Loucy (cell line): ENCODE data around the gene CIITA.

Experiments used
- H2AFZ ChIP-seq: fragments of 200-600 bp; sonication (generic); 2 replicates; pipeline ENCODE4 v1.6.0; 2016; ENCODE audit warnings: antibody characterized with exemption, mild to moderate bottlenecking, low read length, moderate library complexity
- H3F3A ChIP-seq: fragments of 200-600 bp; 2 replicates; pipeline ENCODE4 v1.6.0; 2016; ENCODE audit warnings: antibody characterized with exemption, low read depth, mild to moderate bottlenecking
- H3K27me3 ChIP-seq: fragments of 200-600 bp; sonication (generic); 2 replicates; pipeline ENCODE4 v1.6.1; 2014; ENCODE audit warnings: low read length, mild to moderate bottlenecking; ENCODE audit not compliant: insufficient read depth, poor library complexity, severe bottlenecking
- H3K36me3 ChIP-seq: fragments of 200-600 bp; sonication (generic); 2 replicates; pipeline ENCODE4 v1.6.1; 2016; ENCODE audit warnings: low read length; ENCODE audit not compliant: insufficient read depth
- H3K4me1 ChIP-seq: fragments of 200-600 bp; sonication (generic); 2 replicates; pipeline ENCODE4 v1.5.1; 2014; ENCODE audit warnings: low read length, mild to moderate bottlenecking; ENCODE audit not compliant: insufficient read depth, poor library complexity, severe bottlenecking
- H3K4me2 ChIP-seq: fragments of 200-600 bp; sonication (generic); 2 replicates; pipeline ENCODE4 v1.6.0; 2014; ENCODE audit warnings: antibody characterized with exemption, low read length, low read depth, mild to moderate bottlenecking; ENCODE audit not compliant: poor library complexity, severe bottlenecking
- H3K4me3 ChIP-seq: fragments of 200-600 bp; sonication (generic); 2 replicates; pipeline ENCODE4 v1.5.1; 2014; ENCODE audit warnings: low read length, mild to moderate bottlenecking, mixed read lengths; ENCODE audit not compliant: poor library complexity, severe bottlenecking
- H3K79me2 ChIP-seq: fragments of 200-600 bp; sonication (generic); 2 replicates; pipeline ENCODE4 v1.6.1; 2014; ENCODE audit warnings: low read length; ENCODE audit not compliant: insufficient read depth
- H3K9ac ChIP-seq: fragments of 200-600 bp; sonication (generic); 2 replicates; pipeline ENCODE4 v1.6.0; 2014; ENCODE audit warnings: mild to moderate bottlenecking, low read depth, low read length, moderate library complexity; ENCODE audit not compliant: poor library complexity, severe bottlenecking
- H3K9me2 ChIP-seq: fragments of 200-600 bp; sonication (generic); replicated peaks from 2 replicates; pipeline ENCODE4 v1.6.1; 2016; ENCODE audit warnings: low read depth, low read length, mixed read lengths
- H3K9me3 ChIP-seq: fragments of 200-600 bp; sonication (generic); 2 replicates; pipeline ENCODE4 v1.6.1; 2014; ENCODE audit warnings: mild to moderate bottlenecking, antibody characterized with exemption, low read length, low read depth; ENCODE audit not compliant: insufficient read depth
- H4K20me1 ChIP-seq: fragments of 200-600 bp; sonication (generic); 2 replicates; pipeline ENCODE4 v1.6.0; 2014; ENCODE audit warnings: antibody characterized with exemption, low read length, mild to moderate bottlenecking; ENCODE audit not compliant: insufficient read depth, poor library complexity, severe bottlenecking
- EZH2phosphoT487 ChIP-seq: fragments of 200-600 bp; IDR thresholded peaks from 2 replicates; pipeline ENCODE4 v1.6.1; 2018; ENCODE audit warnings: antibody characterized with exemption, mild to moderate bottlenecking, moderate library complexity, borderline replicate concordance
- TF ChIP-seq, protein P1 (sequence below): fragments of 200-600 bp; sonication (generic); conservative IDR thresholded peaks from 2 replicates; pipeline ENCODE4 v1.5.1; 2014; ENCODE audit warnings: mild to moderate bottlenecking, antibody characterized with exemption, low read length

Gene CIITA

DNA sequence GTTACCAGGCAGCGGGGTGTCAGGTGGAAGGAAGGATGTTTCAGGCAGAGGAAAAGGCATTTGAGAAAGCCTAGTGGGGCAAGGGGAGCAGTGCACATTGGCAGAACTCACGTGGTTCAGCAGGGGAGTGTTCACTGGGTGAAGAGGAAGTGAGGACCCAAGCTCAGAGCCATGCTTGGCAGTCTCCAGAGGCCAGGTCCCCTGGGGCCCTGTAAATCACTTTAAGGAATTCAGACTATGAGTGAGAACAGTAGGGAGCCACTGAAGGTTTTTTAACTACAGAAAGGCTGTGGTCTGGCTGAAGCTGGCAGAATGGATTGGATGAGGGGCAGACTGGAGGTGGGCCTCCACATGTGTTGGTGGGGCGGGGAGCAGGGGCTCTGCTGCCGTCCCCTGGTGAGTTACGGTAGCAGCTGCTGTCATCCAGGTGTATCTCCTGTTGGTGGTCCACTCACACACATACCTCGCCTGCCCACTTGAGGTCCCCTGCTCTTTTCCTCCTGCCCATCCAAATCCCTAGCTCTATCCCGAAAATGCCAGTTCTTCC lies 72.5 kb downstream of the CIITA start:
- Histone ChIP-seq H3K9me2 (no peaks in the 10 kb centered on the region), H3K9me3 (no peaks in the 10 kb centered on the region), H3F3A (no peaks in the 10 kb centered on the region), H3K4me2 (peak overlapping the region; percentile 37), H3K27me3 (no peaks in the 10 kb centered on the region), H3K4me3 (peak overlapping the region; percentile 41), H3K9ac (no peak overlapping the region), H3K4me1 (peaks cover 20% of the 10 kb centered on the region), H4K20me1 (peaks cover 3% of the 10 kb centered on the region), H3K36me3 (no peaks in the 10 kb centered on the region), H2AFZ (no peak overlapping the region), H3K79me2 (peaks cover 44% of the 10 kb centered on the region; the same call in 1 of the 2 replicates)
- TF ChIP-seq, protein P1, sequence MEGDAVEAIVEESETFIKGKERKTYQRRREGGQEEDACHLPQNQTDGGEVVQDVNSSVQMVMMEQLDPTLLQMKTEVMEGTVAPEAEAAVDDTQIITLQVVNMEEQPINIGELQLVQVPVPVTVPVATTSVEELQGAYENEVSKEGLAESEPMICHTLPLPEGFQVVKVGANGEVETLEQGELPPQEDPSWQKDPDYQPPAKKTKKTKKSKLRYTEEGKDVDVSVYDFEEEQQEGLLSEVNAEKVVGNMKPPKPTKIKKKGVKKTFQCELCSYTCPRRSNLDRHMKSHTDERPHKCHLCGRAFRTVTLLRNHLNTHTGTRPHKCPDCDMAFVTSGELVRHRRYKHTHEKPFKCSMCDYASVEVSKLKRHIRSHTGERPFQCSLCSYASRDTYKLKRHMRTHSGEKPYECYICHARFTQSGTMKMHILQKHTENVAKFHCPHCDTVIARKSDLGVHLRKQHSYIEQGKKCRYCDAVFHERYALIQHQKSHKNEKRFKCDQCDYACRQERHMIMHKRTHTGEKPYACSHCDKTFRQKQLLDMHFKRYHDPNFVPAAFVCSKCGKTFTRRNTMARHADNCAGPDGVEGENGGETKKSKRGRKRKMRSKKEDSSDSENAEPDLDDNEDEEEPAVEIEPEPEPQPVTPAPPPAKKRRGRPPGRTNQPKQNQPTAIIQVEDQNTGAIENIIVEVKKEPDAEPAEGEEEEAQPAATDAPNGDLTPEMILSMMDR = peak; percentile 30; the same call in 1 of the 2 replicates
- no peak for TF ChIP-seq EZH2phosphoT487

DNA sequence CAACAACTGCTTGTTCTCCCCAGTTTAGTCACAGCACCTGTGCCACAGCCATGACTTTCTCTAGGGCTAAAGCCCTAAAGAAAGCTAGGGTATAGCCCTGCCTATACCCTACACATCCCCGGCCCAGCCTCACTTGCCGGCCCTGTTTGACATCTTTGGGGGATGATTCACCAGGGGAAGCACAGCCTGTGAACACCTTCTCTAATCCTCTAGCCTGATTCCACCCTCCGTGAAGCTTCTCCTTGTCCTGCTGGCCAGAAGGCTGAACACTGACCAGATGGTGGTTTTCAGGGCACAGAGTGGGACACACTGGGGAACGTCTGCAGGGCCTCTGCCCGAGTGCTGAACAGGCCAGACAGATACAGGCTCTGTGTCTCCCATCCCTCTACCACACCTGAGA lies 73.4 kb downstream of the CIITA start:
- H3K79me2 ChIP-seq = peaks cover 42% of the 10 kb centered on the region; the same call in 1 of the 2 replicates
- no peaks in the 10 kb centered on the region for H3K9me3 ChIP-seq
- no peak overlapping the region for H3K4me2 ChIP-seq
- no peaks in the 10 kb centered on the region for H4K20me1 ChIP-seq
- TF ChIP-seq, protein P1 = no peak
- no peak for TF ChIP-seq EZH2phosphoT487
- H3K36me3 ChIP-seq = no peaks in the 10 kb centered on the region
- no peak overlapping the region for H2AFZ ChIP-seq
- H3F3A ChIP-seq = no peaks in the 10 kb centered on the region
- no peak overlapping the region for H3K9ac ChIP-seq
- no peak overlapping the region for H3K4me3 ChIP-seq
- H3K27me3 ChIP-seq = no peaks in the 10 kb centered on the region
- H3K4me1 ChIP-seq = peaks cover 20% of the 10 kb centered on the region
- H3K9me2 ChIP-seq = no peaks in the 10 kb centered on the region

DNA sequence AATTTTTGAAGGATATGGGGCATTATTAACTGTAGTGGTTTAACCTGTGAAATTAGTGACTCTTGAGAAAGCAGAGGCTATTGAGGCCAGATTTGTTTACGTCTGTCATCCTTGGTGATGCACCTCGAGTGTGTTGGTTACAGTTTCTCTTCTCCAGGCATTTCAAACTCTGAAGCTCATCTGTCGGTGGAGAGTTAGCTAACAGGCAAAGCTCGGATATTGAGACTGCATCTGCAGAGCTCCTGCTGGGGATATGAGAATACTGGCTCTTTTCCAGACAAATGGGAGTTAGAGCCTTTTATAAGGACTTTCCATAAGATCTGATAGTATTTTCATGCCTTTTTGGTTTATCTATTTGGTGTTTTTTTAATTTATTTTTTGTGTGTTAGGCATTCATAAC lies 74.0 kb downstream of the CIITA start:
- Histone ChIP-seq H3K4me1 (peaks cover 20% of the 10 kb centered on the region), H4K20me1 (no peaks in the 10 kb centered on the region), H3F3A (no peaks in the 10 kb centered on the region), H3K9me3 (no peaks in the 10 kb centered on the region), H3K79me2 (peaks cover 36% of the 10 kb centered on the region; the same call in 1 of the 2 replicates), H3K4me2 (no peak overlapping the region), H3K27me3 (no peaks in the 10 kb centered on the region), H3K9ac (no peak overlapping the region), H3K4me3 (no peak overlapping the region), H2AFZ (no peak overlapping the region), H3K36me3 (no peaks in the 10 kb centered on the region), H3K9me2 (no peaks in the 10 kb centered on the region)
- TF ChIP-seq, protein P1 = no peak
- TF ChIP-seq EZH2phosphoT487 = no peak
